ENCODE measurements around the gene HTRA3. TPM values are rescaled to one million over a fixed set of nuclear protein-coding genes. Genes with fewer than 3 reads are reported as not detected.

The HTRA3 gene
- total and polyA plus RNA-seq, 2 of the 8 experiments (the other 6 are each of a cell fraction or from before 2014, with no cell fraction given), result 3.2 to 5.8 TPM

- TF ChIP-seq, protein P1, sequence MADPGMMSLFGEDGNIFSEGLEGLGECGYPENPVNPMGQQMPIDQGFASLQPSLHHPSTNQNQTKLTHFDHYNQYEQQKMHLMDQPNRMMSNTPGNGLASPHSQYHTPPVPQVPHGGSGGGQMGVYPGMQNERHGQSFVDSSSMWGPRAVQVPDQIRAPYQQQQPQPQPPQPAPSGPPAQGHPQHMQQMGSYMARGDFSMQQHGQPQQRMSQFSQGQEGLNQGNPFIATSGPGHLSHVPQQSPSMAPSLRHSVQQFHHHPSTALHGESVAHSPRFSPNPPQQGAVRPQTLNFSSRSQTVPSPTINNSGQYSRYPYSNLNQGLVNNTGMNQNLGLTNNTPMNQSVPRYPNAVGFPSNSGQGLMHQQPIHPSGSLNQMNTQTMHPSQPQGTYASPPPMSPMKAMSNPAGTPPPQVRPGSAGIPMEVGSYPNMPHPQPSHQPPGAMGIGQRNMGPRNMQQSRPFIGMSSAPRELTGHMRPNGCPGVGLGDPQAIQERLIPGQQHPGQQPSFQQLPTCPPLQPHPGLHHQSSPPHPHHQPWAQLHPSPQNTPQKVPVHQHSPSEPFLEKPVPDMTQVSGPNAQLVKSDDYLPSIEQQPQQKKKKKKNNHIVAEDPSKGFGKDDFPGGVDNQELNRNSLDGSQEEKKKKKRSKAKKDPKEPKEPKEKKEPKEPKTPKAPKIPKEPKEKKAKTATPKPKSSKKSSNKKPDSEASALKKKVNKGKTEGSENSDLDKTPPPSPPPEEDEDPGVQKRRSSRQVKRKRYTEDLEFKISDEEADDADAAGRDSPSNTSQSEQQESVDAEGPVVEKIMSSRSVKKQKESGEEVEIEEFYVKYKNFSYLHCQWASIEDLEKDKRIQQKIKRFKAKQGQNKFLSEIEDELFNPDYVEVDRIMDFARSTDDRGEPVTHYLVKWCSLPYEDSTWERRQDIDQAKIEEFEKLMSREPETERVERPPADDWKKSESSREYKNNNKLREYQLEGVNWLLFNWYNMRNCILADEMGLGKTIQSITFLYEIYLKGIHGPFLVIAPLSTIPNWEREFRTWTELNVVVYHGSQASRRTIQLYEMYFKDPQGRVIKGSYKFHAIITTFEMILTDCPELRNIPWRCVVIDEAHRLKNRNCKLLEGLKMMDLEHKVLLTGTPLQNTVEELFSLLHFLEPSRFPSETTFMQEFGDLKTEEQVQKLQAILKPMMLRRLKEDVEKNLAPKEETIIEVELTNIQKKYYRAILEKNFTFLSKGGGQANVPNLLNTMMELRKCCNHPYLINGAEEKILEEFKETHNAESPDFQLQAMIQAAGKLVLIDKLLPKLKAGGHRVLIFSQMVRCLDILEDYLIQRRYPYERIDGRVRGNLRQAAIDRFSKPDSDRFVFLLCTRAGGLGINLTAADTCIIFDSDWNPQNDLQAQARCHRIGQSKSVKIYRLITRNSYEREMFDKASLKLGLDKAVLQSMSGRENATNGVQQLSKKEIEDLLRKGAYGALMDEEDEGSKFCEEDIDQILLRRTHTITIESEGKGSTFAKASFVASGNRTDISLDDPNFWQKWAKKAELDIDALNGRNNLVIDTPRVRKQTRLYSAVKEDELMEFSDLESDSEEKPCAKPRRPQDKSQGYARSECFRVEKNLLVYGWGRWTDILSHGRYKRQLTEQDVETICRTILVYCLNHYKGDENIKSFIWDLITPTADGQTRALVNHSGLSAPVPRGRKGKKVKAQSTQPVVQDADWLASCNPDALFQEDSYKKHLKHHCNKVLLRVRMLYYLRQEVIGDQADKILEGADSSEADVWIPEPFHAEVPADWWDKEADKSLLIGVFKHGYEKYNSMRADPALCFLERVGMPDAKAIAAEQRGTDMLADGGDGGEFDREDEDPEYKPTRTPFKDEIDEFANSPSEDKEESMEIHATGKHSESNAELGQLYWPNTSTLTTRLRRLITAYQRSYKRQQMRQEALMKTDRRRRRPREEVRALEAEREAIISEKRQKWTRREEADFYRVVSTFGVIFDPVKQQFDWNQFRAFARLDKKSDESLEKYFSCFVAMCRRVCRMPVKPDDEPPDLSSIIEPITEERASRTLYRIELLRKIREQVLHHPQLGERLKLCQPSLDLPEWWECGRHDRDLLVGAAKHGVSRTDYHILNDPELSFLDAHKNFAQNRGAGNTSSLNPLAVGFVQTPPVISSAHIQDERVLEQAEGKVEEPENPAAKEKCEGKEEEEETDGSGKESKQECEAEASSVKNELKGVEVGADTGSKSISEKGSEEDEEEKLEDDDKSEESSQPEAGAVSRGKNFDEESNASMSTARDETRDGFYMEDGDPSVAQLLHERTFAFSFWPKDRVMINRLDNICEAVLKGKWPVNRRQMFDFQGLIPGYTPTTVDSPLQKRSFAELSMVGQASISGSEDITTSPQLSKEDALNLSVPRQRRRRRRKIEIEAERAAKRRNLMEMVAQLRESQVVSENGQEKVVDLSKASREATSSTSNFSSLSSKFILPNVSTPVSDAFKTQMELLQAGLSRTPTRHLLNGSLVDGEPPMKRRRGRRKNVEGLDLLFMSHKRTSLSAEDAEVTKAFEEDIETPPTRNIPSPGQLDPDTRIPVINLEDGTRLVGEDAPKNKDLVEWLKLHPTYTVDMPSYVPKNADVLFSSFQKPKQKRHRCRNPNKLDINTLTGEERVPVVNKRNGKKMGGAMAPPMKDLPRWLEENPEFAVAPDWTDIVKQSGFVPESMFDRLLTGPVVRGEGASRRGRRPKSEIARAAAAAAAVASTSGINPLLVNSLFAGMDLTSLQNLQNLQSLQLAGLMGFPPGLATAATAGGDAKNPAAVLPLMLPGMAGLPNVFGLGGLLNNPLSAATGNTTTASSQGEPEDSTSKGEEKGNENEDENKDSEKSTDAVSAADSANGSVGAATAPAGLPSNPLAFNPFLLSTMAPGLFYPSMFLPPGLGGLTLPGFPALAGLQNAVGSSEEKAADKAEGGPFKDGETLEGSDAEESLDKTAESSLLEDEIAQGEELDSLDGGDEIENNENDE (IDR thresholded peaks at IDR 0.05; ENCODE audit: insufficient replicate concordance, low read length), result no peak
- TF ChIP-seq MAFK (IDR thresholded peaks at IDR 0.05; ENCODE audit: low read depth, low read length), result no peak
- TF ChIP-seq CHD1 (IDR thresholded peaks at IDR 0.05; ENCODE audit: low read depth, low read length), result no peak
- TF ChIP-seq YY1 (IDR thresholded peaks at IDR 0.05; ENCODE audit: low read depth, low read length), result no peak
- no peak for TF ChIP-seq CREB1 (IDR thresholded peaks at IDR 0.05)
- TF ChIP-seq EGR1 (IDR thresholded peaks at IDR 0.05; ENCODE audit: borderline replicate concordance, low read depth, low read length), result no peak
- no peak for TF ChIP-seq KDM5A (IDR thresholded peaks at IDR 0.05; ENCODE audit: low read length)
- TF ChIP-seq TAF1 (IDR thresholded peaks at IDR 0.05; ENCODE audit: low read depth, low read length), result no peak
- TF ChIP-seq TAF7 (optimal IDR thresholded peaks at IDR 0.05; ENCODE audit: borderline replicate concordance, low read depth, low read length), result no peak
- TF ChIP-seq SAP30 (IDR thresholded peaks at IDR 0.05; ENCODE audit: insufficient read depth, insufficient replicate concordance, low read length), result no peak
- TF ChIP-seq PHF8 (conservative IDR thresholded peaks at IDR 0.05; ENCODE audit: low read depth, low read length), result no peak
These were observed 22.3 kb downstream of the HTRA3 start (continued) for GRCh38 chr4:8291701-8292477.

All from H1 (cell line).